ENCODE measurements around the gene GPR18.

GRCh38 chr13:99271249-99271648, 13.1 kb upstream of the GPR18 start:
- TF ChIP-seq CTCF (conservative IDR thresholded peaks at IDR 0.05 in 1 of 2, IDR thresholded peaks at IDR 0.05 in 1 of 2; ENCODE audit: low read depth in 1 of 2, low read length in 2 of 2) (no peak), EZH2 (IDR thresholded peaks at IDR 0.05; ENCODE audit: low read length, missing control alignments) (no peak)

All from fibroblast of lung (primary cell).